ENCODE data around the gene CGB3.

Gene CGB3

GRCh38 chr19:49014870-49015255 is 9.3 kb downstream of the CGB3 start:
- no peak for DNase-seq

- DNase-seq, result no peak
Observed at GRCh38 chr19:49014123-49014869, 9.8 kb downstream of the CGB3 start.

GRCh38 chr19:49011194-49011593 is 12.9 kb downstream of the CGB3 start:
- no peak for DNase-seq

GRCh38 chr19:49010453-49010852 is 13.7 kb downstream of the CGB3 start:
- no peak for DNase-seq

- no peak for DNase-seq
Observed at GRCh38 chr19:49009828-49010227, 14.3 kb downstream of the CGB3 start.

- DNase-seq, result no peak
Observed at GRCh38 chr19:49006905-49007304, 17.2 kb downstream of the CGB3 start.

GRCh38 chr19:49004964-49005614 is 19.0 kb downstream of the CGB3 start:
- DNase-seq, result no peak

- DNase-seq, result no peak
Observed at GRCh38 chr19:49004133-49004532, 20.0 kb downstream of the CGB3 start.

- peak in 3 of 4 experiments; percentile 31 to 70 (median 46) for DNase-seq
Observed at GRCh38 chr19:48999481-49000325, 24.4 kb downstream of the CGB3 start.

GRCh38 chr19:48997972-48998371 is 26.2 kb downstream of the CGB3 start:
- peak in 2 of 4 experiments; percentile 10 to 31 for DNase-seq

- DNase-seq, result no peak
Observed at GRCh38 chr19:48994035-48994386, 30.1 kb downstream of the CGB3 start.

- DNase-seq, result peak; percentile 96 to 99 (median 98)
Observed at GRCh38 chr19:48993175-48994034, 30.7 kb downstream of the CGB3 start, which contains the start of the genes GYS1 and RUVBL2. Gene GYS1, minus strand, starts transcription at chr19:48993309. Its CDS starts 197 bp downstream, at chr19:48993112. Gene RUVBL2, plus strand, starts transcription at chr19:48993887. Its CDS starts 25 bp downstream, at chr19:48993912.

GRCh38 chr19:48992581-48993174 is 31.5 kb downstream of the CGB3 start:
- DNase-seq, result peak in 1 of 4 experiments; percentile 30

GRCh38 chr19:48991873-48992580 is 32.1 kb downstream of the CGB3 start:
- no peak for DNase-seq

- no peak for DNase-seq
Observed at GRCh38 chr19:48991011-48991609, 33.0 kb downstream of the CGB3 start.

- DNase-seq, result no peak
Observed at GRCh38 chr19:48990400-48990799, 33.7 kb downstream of the CGB3 start.

GRCh38 chr19:48989701-48990291 is 34.3 kb downstream of the CGB3 start:
- DNase-seq, result no peak

- no peak for DNase-seq
Observed at GRCh38 chr19:48988860-48989259, 35.3 kb downstream of the CGB3 start.

- no peak for DNase-seq
Observed at GRCh38 chr19:48988286-48988685, 35.8 kb downstream of the CGB3 start.

- DNase-seq, result no peak
Observed at GRCh38 chr19:48987323-48987722, 36.8 kb downstream of the CGB3 start.

Data from activated naive CD4-positive, alpha-beta T cell (primary cell).